IMR-90 (cell line): Measurements from ENCODE around the gene SORCS1. TPM values are rescaled to one million over a fixed set of nuclear protein-coding genes. Genes with fewer than 3 reads are reported as not detected.

Source experiments
- ATAC-seq: fragments of 200-7000 bp; cut with Tn5 transposase; 2 replicates; pipeline ENCODE4 v1.9.1; 2020; ENCODE audit warnings: low read depth, mild to moderate bottlenecking, moderate library complexity
- BruUV-seq: library from RNA; stranded (reverse); fragments of 400-500 nt; replicated peaks from 2 replicates; lab custom pipeline; 2021; lab: Mats Ljungman, UMichigan
- CTCF ChIA-PET: fragments of 300-600 bp; formaldehyde crosslinking; extraction: SDS; loops from one replicate; lab custom pipeline; 2021; ENCODE audit warnings: antibody characterized with exemption; lab: Yijun Ruan, JAX
- POLR2A ChIA-PET: fragments of 300-600 bp; sonication (Branson Sonifier 250); formaldehyde crosslinking; loops from one replicate; lab custom pipeline; 2022; ENCODE audit warnings: antibody characterized with exemption; ENCODE audit not compliant: unreplicated experiment; lab: Charles Lee
- DNase-seq: peaks from one replicate; pipeline ENCODE4 v3.0.0; 2013
- H2AFZ ChIP-seq: replicated peaks from 2 replicates; pipeline ENCODE3; 2013; ENCODE audit warnings: low read length, mild to moderate bottlenecking; ENCODE audit not compliant: poor library complexity
- H2AK5ac ChIP-seq: 2 replicates; pipeline ENCODE4 v1.6.1; 2013; ENCODE audit warnings: low read depth, low read length, inconsistent platforms
- H2AK9ac ChIP-seq: replicated peaks from 2 replicates; pipeline ENCODE3; 2013; ENCODE audit warnings: mild to moderate bottlenecking, low read depth, low read length, moderate library complexity; ENCODE audit not compliant: poor library complexity
- H2BK120ac ChIP-seq: 2 replicates; pipeline ENCODE4 v1.6.1; 2013; ENCODE audit warnings: low read depth, low read length, inconsistent platforms
- H2BK15ac ChIP-seq: 3 replicates; pipeline ENCODE4 v1.6.1; 2013; ENCODE audit warnings: low read depth, low read length, inconsistent platforms
- H2BK20ac ChIP-seq: 2 replicates; pipeline ENCODE4 v1.6.1; 2013; ENCODE audit warnings: low read depth, mild to moderate bottlenecking, inconsistent platforms, low read length, moderate library complexity
- H2BK5ac ChIP-seq: 2 replicates; pipeline ENCODE4 v1.6.1; 2013; ENCODE audit warnings: mild to moderate bottlenecking, low read depth, low read length, inconsistent platforms; ENCODE audit not compliant: poor library complexity, severe bottlenecking
- H3K14ac ChIP-seq: replicated peaks from 2 replicates; pipeline ENCODE4 v1.6.1; 2013; ENCODE audit warnings: low read depth, low read length, inconsistent platforms
- H3K18ac ChIP-seq: 2 replicates; pipeline ENCODE4 v1.6.1; 2013; ENCODE audit warnings: low read depth, low read length, control low read depth
- H3K23ac ChIP-seq: 2 replicates; pipeline ENCODE4 v1.6.1; 2013; ENCODE audit warnings: low read depth, low read length, inconsistent platforms
- H3K27ac ChIP-seq: 2 replicates; pipeline ENCODE4 v1.5.1; 2013; ENCODE audit warnings: mild to moderate bottlenecking, control low read depth, low read length; ENCODE audit not compliant: insufficient read depth
- H3K27me3 ChIP-seq: 2 replicates; pipeline ENCODE4 v1.6.1; 2013; ENCODE audit warnings: low read length; ENCODE audit not compliant: control insufficient read depth, insufficient read depth
- H3K36me3 ChIP-seq: 2 replicates; pipeline ENCODE4 v1.6.1; 2013; ENCODE audit warnings: low read length, mixed read lengths; ENCODE audit not compliant: control insufficient read depth, insufficient read depth
- H3K4ac ChIP-seq: 2 replicates; pipeline ENCODE4 v1.6.1; 2013; ENCODE audit warnings: low read depth, low read length, inconsistent platforms
- H3K4me1 ChIP-seq: 2 replicates; pipeline ENCODE4 v1.6.1; 2013; ENCODE audit warnings: low read length, mixed read lengths; ENCODE audit not compliant: control insufficient read depth, insufficient read depth
- H3K4me2 ChIP-seq: 2 replicates; pipeline ENCODE4 v1.6.1; 2013; ENCODE audit warnings: low read depth, mild to moderate bottlenecking, control low read depth, low read length, moderate library complexity
- H3K4me3 ChIP-seq: 2 replicates; pipeline ENCODE4 v1.5.1; 2013; ENCODE audit warnings: low read depth, mild to moderate bottlenecking, control low read depth, low read length, moderate library complexity; ENCODE audit not compliant: insufficient read depth
- H3K56ac ChIP-seq: 2 replicates; pipeline ENCODE4 v1.6.1; 2013; ENCODE audit warnings: low read length, inconsistent platforms; ENCODE audit not compliant: insufficient read depth; ENCODE audit errors: extremely low read depth
- H3K79me1 ChIP-seq, 2 experiments: 2 replicates each; pipeline ENCODE4 v1.6.1; 2013; ENCODE audit warnings: low read length in 2 of 2, inconsistent platforms in 1 of 2, low read depth in 1 of 2
- H3K9ac ChIP-seq: 2 replicates; pipeline ENCODE4 v1.6.1; 2013; ENCODE audit warnings: low read depth, low read length, control low read depth
- H3K9me1 ChIP-seq: 2 replicates; pipeline ENCODE4 v1.6.1; 2013; ENCODE audit warnings: low read length, inconsistent platforms; ENCODE audit not compliant: insufficient read depth
- H3K9me3 ChIP-seq: 2 replicates; pipeline ENCODE4 v1.6.1; 2013; ENCODE audit warnings: low read length; ENCODE audit not compliant: control insufficient read depth, insufficient read depth
- H4K20me1 ChIP-seq: 2 replicates; pipeline ENCODE4 v1.6.1; 2013; ENCODE audit warnings: low read length, inconsistent platforms; ENCODE audit not compliant: insufficient read depth
- H4K5ac ChIP-seq: 2 replicates; pipeline ENCODE4 v1.6.1; 2013; ENCODE audit warnings: mild to moderate bottlenecking, low read depth, low read length, control low read depth
- H4K8ac ChIP-seq, 2 experiments: 2 replicates each; pipeline ENCODE4 v1.6.1; 2013; ENCODE audit warnings: low read depth in 2 of 2, low read length in 2 of 2, control low read depth in 1 of 2, inconsistent platforms in 1 of 2
- H4K91ac ChIP-seq: 2 replicates; pipeline ENCODE4 v1.6.1; 2013; ENCODE audit warnings: low read depth, low read length, inconsistent platforms; ENCODE audit not compliant: insufficient read depth
- BHLHE40 ChIP-seq: fragments of 150-350 bp; IDR thresholded peaks from 2 replicates; pipeline ENCODE4 v1.6.1; 2016; ENCODE audit warnings: mild to moderate bottlenecking, low read depth, low read length
- CEBPB ChIP-seq: IDR thresholded peaks from 2 replicates; pipeline ENCODE4 v1.6.1; 2012; ENCODE audit warnings: low read depth, low read length, improper control_type of control experiment
- CHD1 ChIP-seq: IDR thresholded peaks from 2 replicates; pipeline ENCODE4 v1.6.1; 2012; ENCODE audit warnings: low read depth, low read length, improper control_type of control experiment
- CTCF ChIP-seq: conservative IDR thresholded peaks from 2 replicates; pipeline ENCODE4 v1.5.1; 2012; ENCODE audit warnings: mild to moderate bottlenecking, low read depth, low read length, improper control_type of control experiment
- ELK1 ChIP-seq: fragments of 150-350 bp; IDR thresholded peaks from 2 replicates; pipeline ENCODE4 v1.6.1; 2016; ENCODE audit warnings: low read depth, mild to moderate bottlenecking, low read length, moderate library complexity, borderline replicate concordance
- FOS ChIP-seq: fragments of 150-350 bp; IDR thresholded peaks from 2 replicates; pipeline ENCODE4 v1.6.1; 2016; ENCODE audit warnings: low read depth, low read length
- MAFK ChIP-seq: IDR thresholded peaks from 2 replicates; pipeline ENCODE4 v1.6.1; 2012; ENCODE audit warnings: low read depth, low read length, improper control_type of control experiment
- MAZ ChIP-seq: IDR thresholded peaks from 2 replicates; pipeline ENCODE4 v1.6.1; 2012; ENCODE audit warnings: low read depth, mild to moderate bottlenecking, low read length, improper control_type of control experiment, moderate library complexity, borderline replicate concordance
- MXI1 ChIP-seq: IDR thresholded peaks from 2 replicates; pipeline ENCODE4 v1.6.1; 2012; ENCODE audit warnings: low read depth, mild to moderate bottlenecking, low read length, moderate library complexity, borderline replicate concordance
- NFE2L2 ChIP-seq: fragments of 150-350 bp; IDR thresholded peaks from 2 replicates; pipeline ENCODE4 v1.6.1; 2016; ENCODE audit warnings: low read depth, mild to moderate bottlenecking, low read length
- POLR2A ChIP-seq: IDR thresholded peaks from 2 replicates; pipeline ENCODE4 v1.6.1; 2012; ENCODE audit warnings: mild to moderate bottlenecking, low read depth, low read length
- RAD21 ChIP-seq: IDR thresholded peaks from 2 replicates; pipeline ENCODE4 v1.6.1; 2012; ENCODE audit warnings: low read length, improper control_type of control experiment
- SMC3 ChIP-seq: fragments of 150-350 bp; IDR thresholded peaks from 2 replicates; pipeline ENCODE4 v1.6.1; 2016; ENCODE audit warnings: low read depth, mild to moderate bottlenecking, antibody characterized with exemption, low read length, moderate library complexity
- WGBS, 2 experiments: methylation state at CpG; one replicate each; pipeline versions ENCODE4 v1.1.5 to v1.1.7; 2013; ENCODE audit warnings: missing lambda C conversion rate in 2 of 2; ENCODE audit not compliant: insufficient read length in 1 of 2; ENCODE audit errors: extremely low coverage in 2 of 2; 5-methylcytosine and 5-hydroxymethylcytosine counted together
- dilution Hi-C: fragments of 300-500 bp; cut with HindIII; formaldehyde crosslinking; loops from one replicate; pipeline ENCODE4 v1.14.3; 2018; ENCODE audit warnings: low sequenced_read_pairs; ENCODE audit not compliant: unreplicated experiment
- in situ Hi-C: fragments of 300-500 bp; cut with MboI; formaldehyde crosslinking; loops from 3 replicates; pipeline ENCODE4 v1.14.3; 2019; ENCODE audit warnings: low sequenced_read_pairs, inconsistent platforms, mixed read lengths
- intact Hi-C: fragments of 100-400 bp; cut with micrococcal nuclease; formaldehyde crosslinking; loops from 2 replicates; pipeline ENCODE4 v1.10.0; 2022
- polyA plus RNA-seq, 3 experiments: library from polyadenylated mRNA; depleted of rRNA; stranded (reverse); fragments of >200 nt; gene quantifications; 2 replicates each; pipeline ENCODE4 v1.2.3, GENCODE V29; 2012; ENCODE audit warnings: low replicate concordance in 1 of 3
- total RNA-seq: library from RNA; depleted of rRNA; stranded (reverse); fragments of >200 nt; gene quantifications from 2 replicates; pipeline ENCODE4 v1.2.3, GENCODE V29; 2012
- TF ChIP-seq, protein P1 (sequence below): fragments of 150-350 bp; IDR thresholded peaks from 2 replicates; pipeline ENCODE4 v1.6.1; 2017; ENCODE audit warnings: mild to moderate bottlenecking, antibody characterized with exemption, low read length, low read depth

SORCS1 gene
- total and polyA plus RNA-seq, 2 of the 4 experiments (the other 2 are of a cell fraction), result under 0.01 TPM; not detected in 1

- TF ChIP-seq SMC3 (no peak), RAD21 (no peak), MXI1 (no peak), POLR2A (no peak), ELK1 (no peak), FOS (no peak), CEBPB (no peak), NFE2L2 (no peak), MAFK (no peak), BHLHE40 (no peak), MAZ (no peak), CHD1 (no peak), CTCF (no peak)
- TF ChIP-seq, protein P1, sequence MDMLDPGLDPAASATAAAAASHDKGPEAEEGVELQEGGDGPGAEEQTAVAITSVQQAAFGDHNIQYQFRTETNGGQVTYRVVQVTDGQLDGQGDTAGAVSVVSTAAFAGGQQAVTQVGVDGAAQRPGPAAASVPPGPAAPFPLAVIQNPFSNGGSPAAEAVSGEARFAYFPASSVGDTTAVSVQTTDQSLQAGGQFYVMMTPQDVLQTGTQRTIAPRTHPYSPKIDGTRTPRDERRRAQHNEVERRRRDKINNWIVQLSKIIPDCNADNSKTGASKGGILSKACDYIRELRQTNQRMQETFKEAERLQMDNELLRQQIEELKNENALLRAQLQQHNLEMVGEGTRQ, result no peak
- Histone ChIP-seq H4K91ac (no peak overlapping the region), H2AK9ac (no peak overlapping the region), H3K9ac (no peak overlapping the region), H2BK20ac (no peak overlapping the region), H4K20me1 (no peaks in the 10 kb centered on the region), H3K9me1 (no peaks in the 10 kb centered on the region), H3K14ac (no peak overlapping the region), H2BK15ac (no peak overlapping the region), H3K56ac (no peak overlapping the region), H3K27me3 (no peaks in the 10 kb centered on the region), H3K4me3 (no peak overlapping the region), H2BK120ac (no peak overlapping the region), H3K4ac (no peak overlapping the region), H2AFZ (no peak overlapping the region), H3K9me3 (0 out of 2 replicates have a peak, but pooled peaks cover 3% of the 10 kb centered on the region), H2BK5ac (no peak overlapping the region), H3K4me2 (no peak overlapping the region), H2AK5ac (no peak overlapping the region), H3K18ac (no peak overlapping the region), H3K4me1 (no peaks in the 10 kb centered on the region), H4K8ac (no peak overlapping the region), H3K27ac (no peak overlapping the region), H3K79me1 (no peaks in the 10 kb centered on the region), H3K36me3 (no peaks in the 10 kb centered on the region), H4K5ac (no peak overlapping the region), H3K23ac (no peak overlapping the region)
- BruUV-seq, result no TSS peak
- in situ Hi-C loops, result no loop called here
- dilution Hi-C loops, result no loop called here
- POLR2A ChIA-PET, result no interaction called here
- intact Hi-C loops, result no loop called here
- CTCF ChIA-PET, result no interaction called here
- ATAC-seq (no peak), DNase-seq (no peak)
- no CpG with 5 or more reads among the region's 2 CpGs for WGBS, 2 experiments
Observed at GRCh38 chr10:107056182-107056581, 108.3 kb downstream of the SORCS1 start.
